Mesenchymal stem cell (in vitro differentiated cells and primary cell): ENCODE results near the gene ZNF556.
"Not testable (repeated sequence)": the region's sequence is repeated elsewhere in the genome, so short reads cannot be mapped to it uniquely, and the experiment has no call there.

Experiments
- DNase-seq: peaks from one replicate; pipeline ENCODE4 v3.0.0-alpha.2; 2013
- H2AFZ ChIP-seq: one replicate; pipeline ENCODE4 v1.6.1; 2013; ENCODE audit warnings: low read depth, mild to moderate bottlenecking, control low read depth, inconsistent platforms, low read length, moderate library complexity
- H2AK5ac ChIP-seq: 2 replicates; pipeline ENCODE4 v1.6.1; 2013; ENCODE audit warnings: low read length, moderate library complexity, mild to moderate bottlenecking, inconsistent platforms; ENCODE audit not compliant: severe bottlenecking
- H2BK120ac ChIP-seq: one replicate; pipeline ENCODE4 v1.6.1; 2013; ENCODE audit warnings: low read depth, mild to moderate bottlenecking, inconsistent platforms, low read length, moderate library complexity
- H2BK12ac ChIP-seq, 2 experiments: one replicate each; pipeline ENCODE4 v1.6.1; 2013; ENCODE audit warnings: inconsistent platforms in 2 of 2, low read length in 2 of 2, mild to moderate bottlenecking in 2 of 2, moderate library complexity in 2 of 2, control low read depth in 1 of 2
- H2BK15ac ChIP-seq: one replicate; pipeline ENCODE4 v1.6.1; 2013; ENCODE audit warnings: mild to moderate bottlenecking, low read depth, inconsistent platforms; ENCODE audit not compliant: poor library complexity, severe bottlenecking
- H2BK5ac ChIP-seq: 2 replicates; pipeline ENCODE4 v1.6.1; 2013; ENCODE audit warnings: low read depth, mild to moderate bottlenecking, low read length, control low read depth, inconsistent platforms; ENCODE audit not compliant: poor library complexity, severe bottlenecking
- H3K14ac ChIP-seq, 2 experiments: one replicate each; pipeline ENCODE4 v1.6.1; 2013; ENCODE audit warnings: inconsistent platforms in 2 of 2, low read length in 2 of 2, control low read depth in 1 of 2, mild to moderate bottlenecking in 1 of 2, moderate library complexity in 1 of 2
- H3K18ac ChIP-seq, 2 experiments: one replicate each; pipeline ENCODE4 v1.6.1; 2013; ENCODE audit warnings: inconsistent platforms in 2 of 2, low read length in 2 of 2, control low read depth in 1 of 2, low read depth in 1 of 2, mild to moderate bottlenecking in 1 of 2
- H3K23ac ChIP-seq, 2 experiments: one replicate each; pipeline ENCODE4 v1.6.1; 2013; ENCODE audit warnings: inconsistent platforms in 2 of 2, low read length in 2 of 2, mild to moderate bottlenecking in 2 of 2, moderate library complexity in 2 of 2, control low read depth in 1 of 2
- H3K27ac ChIP-seq: 2 replicates; pipeline ENCODE4 v1.5.1; 2013; ENCODE audit warnings: mild to moderate bottlenecking, moderate library complexity, low read length, control low read depth, inconsistent platforms; ENCODE audit not compliant: poor library complexity, severe bottlenecking
- H3K27me3 ChIP-seq, 2 experiments: 2 replicates each; pipeline versions ENCODE4 v1.6.1 to v1.7.0; 2013; ENCODE audit warnings: low read length in 2 of 2, mild to moderate bottlenecking in 2 of 2, moderate library complexity in 2 of 2, control low read depth in 1 of 2, inconsistent platforms in 1 of 2; ENCODE audit not compliant: control insufficient read depth in 1 of 2, insufficient read depth in 1 of 2
- H3K36me3 ChIP-seq, 2 experiments: 2 replicates each; pipeline versions ENCODE4 v1.6.1 to v1.7.0; 2013; ENCODE audit warnings: low read length in 2 of 2, control low read depth in 1 of 2, inconsistent platforms in 1 of 2, low read depth in 1 of 2, mild to moderate bottlenecking in 1 of 2; ENCODE audit not compliant: insufficient read depth in 2 of 2, control insufficient read depth in 1 of 2
- H3K4ac ChIP-seq, 2 experiments: one replicate each; pipeline ENCODE4 v1.6.1; 2013; ENCODE audit warnings: inconsistent platforms in 2 of 2, low read length in 2 of 2, mild to moderate bottlenecking in 2 of 2, moderate library complexity in 2 of 2, control low read depth in 1 of 2, low read depth in 1 of 2
- H3K4me1 ChIP-seq: 2 replicates; pipeline ENCODE4 v1.6.1; 2013; ENCODE audit warnings: low read depth, low read length, control low read depth; ENCODE audit not compliant: control insufficient read depth, insufficient read depth
- H3K4me2 ChIP-seq: 2 replicates; pipeline ENCODE4 v1.6.1; 2013; ENCODE audit warnings: low read length, mild to moderate bottlenecking, inconsistent platforms; ENCODE audit not compliant: poor library complexity, severe bottlenecking
- H3K4me3 ChIP-seq, 2 experiments: 2 replicates each; pipeline versions ENCODE4 v1.5.1 to v1.7.0; 2013; ENCODE audit warnings: low read length in 2 of 2, mild to moderate bottlenecking in 2 of 2, control low read depth in 1 of 2, low read depth in 1 of 2; ENCODE audit not compliant: insufficient read depth in 1 of 2
- H3K79me1 ChIP-seq: replicated peaks from 2 replicates; pipeline ENCODE4 v1.6.1; 2013; ENCODE audit warnings: mild to moderate bottlenecking, control low read depth, low read length, inconsistent platforms; ENCODE audit not compliant: poor library complexity, severe bottlenecking
- H3K9ac ChIP-seq: 2 replicates; pipeline ENCODE4 v1.7.0; 2013; ENCODE audit warnings: mild to moderate bottlenecking, low read length, moderate library complexity
- H3K9me3 ChIP-seq: 2 replicates; pipeline ENCODE4 v1.7.0; 2013; ENCODE audit warnings: mild to moderate bottlenecking, low read length; ENCODE audit not compliant: control insufficient read depth
- H4K8ac ChIP-seq: one replicate; pipeline ENCODE4 v1.6.1; 2013; ENCODE audit warnings: inconsistent platforms, mild to moderate bottlenecking, low read length, moderate library complexity
- H4K91ac ChIP-seq: one replicate; pipeline ENCODE4 v1.6.1; 2013; ENCODE audit warnings: mild to moderate bottlenecking, low read length, inconsistent platforms
- WGBS: methylation state at CpG from one replicate; pipeline ENCODE4 v1.1.7; 2013; ENCODE audit warnings: mixed read lengths; 5-methylcytosine and 5-hydroxymethylcytosine counted together

Gene ZNF556

GRCh38 chr19:2869618-2870017, 2.5 kb downstream of the ZNF556 start:
- Histone ChIP-seq H3K79me1 (no peaks in the 10 kb centered on the region), H3K36me3 (no peaks in the 10 kb centered on the region), H3K4me3 (no peak overlapping the region), H3K9ac (no peak overlapping the region), H3K18ac (no peak overlapping the region), H3K9me3 (peaks cover 5% of the 10 kb centered on the region), H3K23ac (no peak overlapping the region), H3K27ac (no peak overlapping the region), H3K4ac (no peak overlapping the region), H3K27me3 (no peaks in the 10 kb centered on the region), H3K14ac (no peak overlapping the region), H3K4me1 (no peaks in the 10 kb centered on the region), H2BK120ac (no peak overlapping the region), H3K4me2 (no peak overlapping the region), H4K91ac (no peak overlapping the region), H4K8ac (no peak overlapping the region), H2AFZ (no peak overlapping the region), H2BK15ac (no peak overlapping the region), H2BK12ac (no peak overlapping the region), H2AK5ac (no peak overlapping the region), H2BK5ac (no peak overlapping the region)
- 74% methylated on average over 10 of the region's 10 CpGs for WGBS
- DNase-seq: no peak

GRCh38 chr19:2872175-2872574, 5.0 kb downstream of the ZNF556 start:
- not testable (repeated sequence) for H3K36me3 ChIP-seq, H3K4me1 ChIP-seq, H3K79me1 ChIP-seq, H2AFZ ChIP-seq, H2BK15ac ChIP-seq, H3K18ac ChIP-seq, H3K27me3 ChIP-seq, H2BK5ac ChIP-seq, H3K9me3 ChIP-seq, H3K14ac ChIP-seq, H2BK120ac ChIP-seq, H3K27ac ChIP-seq, H2BK12ac ChIP-seq, H3K9ac ChIP-seq, H3K23ac ChIP-seq, H4K91ac ChIP-seq, H4K8ac ChIP-seq, H3K4me2 ChIP-seq, H3K4ac ChIP-seq, H2AK5ac ChIP-seq, H3K4me3 ChIP-seq
- DNase-seq: peak; percentile 22
- WGBS: 81% methylated on average over 2 of the region's 11 CpGs

GRCh38 chr19:2877398-2878331, 10.5 kb downstream of the ZNF556 start:
- H2AK5ac ChIP-seq: no peak overlapping the region
- no peak overlapping the region for H4K91ac ChIP-seq
- no peaks in the 10 kb centered on the region for H3K27me3 ChIP-seq
- H3K23ac ChIP-seq: no peak overlapping the region
- H3K4me3 ChIP-seq: peak overlapping the region in 1 of 2 experiments; percentile 2
- no peak overlapping the region for H2AFZ ChIP-seq
- H4K8ac ChIP-seq: no peak overlapping the region
- H3K36me3 ChIP-seq: no peaks in the 10 kb centered on the region
- H3K4me1 ChIP-seq: no peaks in the 10 kb centered on the region
- no peak overlapping the region for H3K9ac ChIP-seq
- H2BK12ac ChIP-seq: no peak overlapping the region
- H2BK120ac ChIP-seq: no peak overlapping the region
- no peak overlapping the region for H3K4me2 ChIP-seq
- no peak overlapping the region for H2BK15ac ChIP-seq
- no peak overlapping the region for H3K27ac ChIP-seq
- no peak overlapping the region for H3K4ac ChIP-seq
- H3K18ac ChIP-seq: no peak overlapping the region
- H3K14ac ChIP-seq: no peak overlapping the region
- peaks cover 27% of the 10 kb centered on the region for H3K9me3 ChIP-seq
- no peaks in the 10 kb centered on the region for H3K79me1 ChIP-seq
- 87% methylated on average over 29 of the region's 32 CpGs for WGBS
- DNase-seq: no peak
- H2BK5ac ChIP-seq: no peak overlapping the region

GRCh38 chr19:2883686-2884439, 16.7 kb downstream of the ZNF556 start:
- Histone ChIP-seq H2BK120ac (no peak overlapping the region), H2BK15ac (no peak overlapping the region), H3K4me3 (peak overlapping the region in 1 of 2 experiments; percentile 19), H3K4me2 (no peak overlapping the region), H4K8ac (no peak overlapping the region), H3K36me3 (no peaks in the 10 kb centered on the region), H3K27ac (no peak overlapping the region), H3K27me3 (no peaks in the 10 kb centered on the region), H2BK12ac (no peak overlapping the region), H2AK5ac (no peak overlapping the region), H3K9ac (no peak overlapping the region), H2AFZ (no peak overlapping the region), H3K4me1 (no peaks in the 10 kb centered on the region), H3K79me1 (no peaks in the 10 kb centered on the region), H2BK5ac (no peak overlapping the region), H3K23ac (no peak overlapping the region), H3K9me3 (peaks cover 5% of the 10 kb centered on the region), H4K91ac (no peak overlapping the region), H3K4ac (no peak overlapping the region), H3K14ac (no peak overlapping the region), H3K18ac (no peak overlapping the region)
- WGBS: 89% methylated on average over 13 of the region's 14 CpGs
- no peak for DNase-seq
